Stimulated activated naive CD8-positive, alpha-beta T cell treated with anti-CD3 and anti-CD28 coated beads, Interleukin-15, amount 100 ng/mL, for 72 hours (primary cell): ENCODE results near the gene ODC1.
"Not testable (repeated sequence)": the region's sequence is repeated elsewhere in the genome, so short reads cannot be mapped to it uniquely, and the experiment has no call there.

Experiments used
- ATAC-seq: fragments of 150-1000 bp; cut with Tn5 transposase; 2 replicates; pipeline ENCODE4 v1.10.0; 2021; ENCODE audit warnings: mild to moderate bottlenecking, moderate library complexity
- DNase-seq, 2 donors: peaks; one replicate each; pipeline ENCODE4 v3.0.0; 2021 to 2022
- H3K27ac Mint-ChIP-seq, 2 donors: one replicate each; pipeline ENCODE4 v1.8.0; 2022; ENCODE audit warnings: mild to moderate bottlenecking in 2 of 2, mixed read lengths in 2 of 2, moderate library complexity in 2 of 2
- H3K27me3 Mint-ChIP-seq: one replicate; pipeline ENCODE4 v1.8.0; 2022; ENCODE audit warnings: mixed read lengths
- H3K4me1 Mint-ChIP-seq: one replicate; pipeline ENCODE4 v1.8.0; 2022; ENCODE audit warnings: mild to moderate bottlenecking, mixed read lengths
- H3K4me3 Mint-ChIP-seq, 2 donors: one replicate each; pipeline ENCODE4 v1.8.0; 2022; ENCODE audit warnings: mild to moderate bottlenecking in 2 of 2, mixed read lengths in 2 of 2, moderate library complexity in 1 of 2
- H3K9me3 Mint-ChIP-seq, 2 donors: one replicate each; pipeline ENCODE4 v1.8.0; 2022; ENCODE audit warnings: mixed read lengths in 2 of 2

The ODC1 gene

DNA sequence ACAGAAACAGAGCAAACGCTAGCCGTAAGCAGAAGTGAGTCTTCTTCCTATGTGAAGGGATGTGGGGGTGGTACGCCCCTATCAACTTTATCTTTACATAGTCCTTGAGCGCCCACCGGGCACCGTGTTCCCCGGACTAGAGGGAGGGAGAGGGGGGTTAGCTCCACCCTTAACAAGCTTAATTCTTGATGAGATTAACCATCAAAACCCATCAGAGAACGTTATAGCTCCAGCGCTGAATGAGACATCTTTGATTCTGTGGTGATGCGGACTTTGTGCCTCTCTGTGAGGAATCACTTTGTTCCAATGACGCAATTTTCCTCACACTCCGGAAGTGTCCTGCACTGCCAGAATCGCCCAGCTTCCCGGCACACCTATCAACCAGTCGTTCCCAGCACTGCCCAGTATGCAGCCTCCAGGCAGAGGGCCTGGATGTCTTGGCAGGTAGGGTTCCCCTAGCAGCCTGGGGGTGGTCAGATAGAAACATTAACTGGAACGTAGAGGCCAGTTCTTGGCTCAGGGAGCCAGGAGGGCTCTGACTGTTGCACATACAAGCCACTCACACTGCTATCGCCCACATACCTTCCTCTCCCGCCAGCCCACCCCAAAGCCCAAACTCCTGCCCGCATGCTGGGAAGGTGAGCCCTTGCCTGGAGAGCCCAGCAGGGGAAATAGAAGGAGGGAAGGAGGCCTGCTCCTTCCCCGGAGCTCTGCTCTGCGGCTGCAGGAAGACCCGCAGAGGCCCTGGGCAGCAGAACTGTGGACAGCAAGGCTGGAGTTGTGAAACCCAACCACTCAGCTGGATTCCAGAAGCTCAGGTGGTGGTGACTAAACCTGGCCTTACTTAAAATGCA lies 1.9 kb upstream of the ODC1 start:
- H3K4me1 Mint-ChIP-seq: peaks cover 52% of the 10 kb centered on the region
- H3K4me3 Mint-ChIP-seq: peak overlapping the region; percentile 86 to 87
- H3K27me3 Mint-ChIP-seq: no peaks in the 10 kb centered on the region
- H3K27ac Mint-ChIP-seq: peak overlapping the region in 1 of 2 donors; percentile 50
- H3K9me3 Mint-ChIP-seq: no peaks in the 10 kb centered on the region
- DNase-seq (no peak), ATAC-seq (no peak)

DNA sequence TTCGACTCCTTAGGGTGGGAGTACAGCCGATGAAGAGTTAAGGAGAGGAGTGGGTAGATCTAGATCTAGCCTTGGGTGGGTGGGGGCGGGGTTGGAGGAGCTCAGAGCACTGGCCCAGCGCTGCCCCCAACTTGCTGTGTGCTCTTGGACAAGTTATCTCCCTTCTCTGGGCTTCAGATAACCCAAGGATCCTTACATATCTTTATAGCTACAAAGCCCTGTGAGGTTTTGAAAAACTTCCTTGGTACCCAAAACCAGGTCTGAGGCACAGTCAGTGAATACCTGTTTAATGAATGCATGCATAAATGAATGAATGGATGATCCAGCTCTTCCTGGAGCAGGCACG lies 1.3 kb upstream of the ODC1 start:
- H3K4me1 Mint-ChIP-seq: peaks cover 59% of the 10 kb centered on the region
- ATAC-seq: no peak
- no peak for DNase-seq
- H3K9me3 Mint-ChIP-seq: no peaks in the 10 kb centered on the region
- H3K27me3 Mint-ChIP-seq: no peaks in the 10 kb centered on the region
- H3K27ac Mint-ChIP-seq: peak overlapping the region; percentile 50 to 91
- H3K4me3 Mint-ChIP-seq: peak overlapping the region; percentile 86 to 87

DNA sequence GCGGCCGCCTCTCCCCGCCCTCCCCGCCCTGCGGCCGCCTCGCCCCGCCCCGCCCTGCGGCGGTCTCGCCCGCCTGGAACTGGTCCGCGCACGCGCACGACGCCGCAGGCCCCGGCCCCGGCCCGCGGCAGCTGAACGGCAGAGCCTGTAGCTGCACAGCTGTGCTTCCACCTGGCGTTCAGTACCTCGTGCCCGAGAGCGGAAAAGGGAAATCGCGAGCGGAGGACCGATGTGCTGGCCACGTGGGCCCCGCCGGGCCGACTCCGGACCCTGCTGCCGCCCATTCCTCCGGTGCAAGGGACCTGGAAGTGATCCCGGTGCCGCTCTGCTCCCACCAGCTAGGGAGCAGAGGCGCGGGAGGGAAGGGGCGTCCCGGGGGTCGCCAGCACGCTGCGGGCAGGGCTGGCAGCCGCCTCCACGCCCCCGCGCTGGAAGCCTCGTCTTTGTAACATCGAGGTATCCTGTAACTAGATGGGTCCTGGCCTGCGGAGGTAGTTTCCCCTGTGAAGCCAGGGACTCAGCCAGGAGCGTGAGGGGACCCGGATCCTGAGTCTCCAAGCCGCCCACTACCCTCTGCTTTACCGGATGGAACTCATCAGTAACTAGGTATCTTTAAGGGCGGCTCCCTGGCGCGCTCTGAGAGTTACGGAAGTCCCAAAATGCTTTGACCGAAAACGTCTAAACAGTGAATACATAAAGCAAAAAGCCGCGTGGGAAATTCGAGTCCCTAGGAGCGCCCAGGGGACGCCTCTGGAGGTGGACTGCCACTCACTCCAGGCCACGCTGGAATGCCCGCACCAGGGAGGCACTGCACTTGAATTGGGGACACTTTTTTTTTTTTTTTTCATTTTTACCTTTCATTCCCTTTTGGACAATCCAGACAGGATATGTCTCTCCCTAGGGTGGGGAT lies 704 bp upstream of the ODC1 start:
- Mint-ChIP-seq H3K27ac (peak overlapping the region; percentile 91), H3K9me3 (no peaks in the 10 kb centered on the region), H3K4me1 (peaks cover 65% of the 10 kb centered on the region), H3K27me3 (no peaks in the 10 kb centered on the region), H3K4me3 (peak overlapping the region; percentile 86 to 87)
- DNase-seq (peak; percentile 91 to 93), ATAC-seq (peak; percentile 75)

DNA sequence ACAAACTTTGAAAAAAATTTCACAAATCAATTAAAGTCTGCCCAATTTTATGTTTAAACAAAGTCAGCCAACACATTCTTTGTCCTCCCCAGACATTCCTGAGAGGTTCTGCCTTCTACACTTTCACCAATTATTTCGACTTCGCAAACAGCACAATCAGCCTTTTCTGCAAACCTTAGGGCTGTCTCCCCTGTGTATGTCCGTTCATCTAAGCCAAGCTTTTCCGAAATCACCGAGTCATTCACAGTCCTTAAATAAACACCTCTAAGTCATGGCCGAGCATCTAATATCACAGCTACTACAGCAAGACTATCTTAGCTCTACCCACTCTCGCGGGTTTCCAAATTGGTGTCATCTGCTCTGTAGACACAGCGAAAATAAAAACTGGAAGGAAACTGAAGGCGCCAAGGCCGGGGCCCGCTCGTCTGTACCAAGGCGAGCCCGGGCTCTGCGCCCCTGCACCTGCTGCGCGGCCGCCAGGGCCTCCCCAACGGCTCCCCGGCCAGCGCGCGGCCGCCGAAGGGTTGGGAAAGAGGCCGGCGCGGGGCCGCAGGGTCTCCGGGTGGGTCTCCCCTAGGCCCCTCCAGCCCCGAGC lies 730 bp downstream of the ODC1 start:
- Mint-ChIP-seq H3K27ac (peak overlapping the region; percentile 63 to 87), H3K27me3 (no peaks in the 10 kb centered on the region), H3K4me1 (peaks cover 67% of the 10 kb centered on the region), H3K4me3 (peak overlapping the region; percentile 71 to 87), H3K9me3 (no peaks in the 10 kb centered on the region)
- peak; percentile 57 for ATAC-seq
- no peak for DNase-seq

DNA sequence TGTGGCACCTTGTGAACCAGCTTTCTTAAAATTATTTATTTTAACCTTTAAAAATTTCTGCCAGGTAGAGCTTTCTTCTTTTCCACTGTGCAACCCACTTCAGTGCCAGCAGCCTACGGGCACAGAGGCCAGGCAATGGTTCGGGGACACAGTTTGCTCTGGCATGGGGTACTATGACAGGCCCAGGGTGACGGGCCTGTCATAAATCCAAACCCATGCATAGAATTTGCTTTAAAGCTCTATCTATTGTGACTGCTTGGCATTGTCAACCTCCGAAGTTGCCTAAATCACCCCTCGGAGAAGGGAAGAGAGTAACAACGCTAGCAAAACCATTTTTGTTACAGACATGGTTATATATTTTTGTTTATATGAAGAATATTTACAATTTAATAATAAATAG lies 1.5 kb downstream of the ODC1 start:
- Mint-ChIP-seq H3K27me3 (no peaks in the 10 kb centered on the region), H3K4me3 (peak overlapping the region; percentile 39 to 87), H3K9me3 (no peaks in the 10 kb centered on the region), H3K27ac (peak overlapping the region in 1 of 2 donors; percentile 57), H3K4me1 (peaks cover 72% of the 10 kb centered on the region)
- ATAC-seq (no peak), DNase-seq (no peak)

DNA sequence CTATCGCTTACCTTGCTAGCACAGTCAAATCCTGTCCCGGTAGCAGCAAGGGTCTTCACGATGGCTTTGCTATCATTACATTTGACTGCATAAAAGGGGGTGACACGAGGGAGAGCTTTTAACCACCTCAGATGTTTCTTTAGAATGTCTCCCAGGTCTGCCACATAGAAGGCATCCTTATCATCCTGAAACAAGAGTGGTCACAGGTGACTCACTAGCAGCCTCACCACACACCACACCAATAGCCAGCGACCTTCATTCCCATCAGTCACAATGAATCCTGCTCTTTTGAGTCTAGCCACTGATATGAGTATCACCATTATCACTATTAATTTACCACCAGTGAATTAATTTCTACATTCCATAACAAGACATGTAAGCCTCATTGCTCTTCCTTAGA lies 3.7 kb downstream of the ODC1 start:
- ATAC-seq (peak; percentile 62), DNase-seq (peak; percentile 58 to 82)
- H3K4me3 Mint-ChIP-seq: peak overlapping the region; percentile 7 to 66
- H3K9me3 Mint-ChIP-seq: no peaks in the 10 kb centered on the region
- H3K27ac Mint-ChIP-seq: peak overlapping the region in 1 of 2 donors; percentile 69
- no peaks in the 10 kb centered on the region for H3K27me3 Mint-ChIP-seq
- H3K4me1 Mint-ChIP-seq: peaks cover 63% of the 10 kb centered on the region

DNA sequence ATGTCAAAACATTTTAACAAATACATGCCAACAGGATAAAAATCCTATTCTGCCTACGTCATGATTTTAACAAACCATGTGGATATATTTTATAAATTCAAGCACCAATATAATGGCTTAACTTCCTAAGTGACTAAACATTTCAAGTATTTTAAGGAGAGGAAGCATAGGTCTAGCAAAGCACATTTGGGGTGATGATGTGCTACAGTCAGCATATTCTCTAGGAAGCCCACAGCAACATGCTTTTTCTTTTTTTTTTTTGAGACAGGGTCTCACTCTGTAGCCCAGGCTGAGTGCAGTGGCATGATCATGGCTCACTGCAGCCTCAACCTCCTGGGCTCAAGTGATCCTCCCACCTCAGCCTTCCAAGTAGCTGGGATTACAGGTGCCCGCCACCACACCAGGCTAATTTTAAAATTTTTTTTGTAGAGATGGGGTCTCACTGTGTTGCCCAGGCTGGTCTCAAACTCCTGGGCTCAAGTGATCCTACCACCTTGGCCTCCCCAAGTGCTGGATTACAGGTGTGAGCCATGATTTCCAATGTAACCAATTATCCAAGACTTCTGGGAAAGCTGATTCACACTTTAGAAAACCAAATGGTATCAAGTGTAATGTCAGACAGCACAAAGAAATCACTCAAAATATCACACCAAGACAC lies 5.5 kb downstream of the ODC1 start:
- Mint-ChIP-seq H3K27ac (peak overlapping the region; percentile 63 to 90), H3K4me1 (peaks cover 57% of the 10 kb centered on the region), H3K4me3 (peak overlapping the region in 1 of 2 donors; percentile 15)
- H3K9me3 Mint-ChIP-seq, DNase-seq, ATAC-seq, H3K27me3 Mint-ChIP-seq: not testable (repeated sequence)

DNA sequence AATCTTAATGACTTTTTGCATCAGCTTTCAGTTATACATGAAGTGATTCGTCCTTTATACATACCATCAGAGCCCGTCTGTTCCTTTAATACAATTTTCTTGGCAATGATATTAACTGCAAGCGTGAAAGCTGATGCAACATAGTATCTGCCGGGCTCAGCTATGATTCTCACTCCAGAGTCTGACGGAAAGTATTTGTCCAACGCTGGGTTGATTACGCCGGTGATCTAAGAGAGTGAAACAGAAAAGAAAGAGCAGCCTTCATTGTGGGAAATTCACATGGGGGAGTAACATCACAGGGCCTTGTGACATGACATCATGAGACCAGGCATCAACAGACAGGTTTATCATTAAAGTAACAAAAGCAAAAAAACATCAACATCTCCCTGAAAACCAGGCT lies 6.2 kb downstream of the ODC1 start:
- Mint-ChIP-seq H3K27me3 (no peaks in the 10 kb centered on the region), H3K27ac (peak overlapping the region; percentile 63 to 90), H3K4me3 (peak overlapping the region; percentile 14 to 31), H3K4me1 (peaks cover 51% of the 10 kb centered on the region), H3K9me3 (no peaks in the 10 kb centered on the region)
- peak; percentile 43 for ATAC-seq
- DNase-seq: peak in 1 of 2 donors; percentile 30

DNA sequence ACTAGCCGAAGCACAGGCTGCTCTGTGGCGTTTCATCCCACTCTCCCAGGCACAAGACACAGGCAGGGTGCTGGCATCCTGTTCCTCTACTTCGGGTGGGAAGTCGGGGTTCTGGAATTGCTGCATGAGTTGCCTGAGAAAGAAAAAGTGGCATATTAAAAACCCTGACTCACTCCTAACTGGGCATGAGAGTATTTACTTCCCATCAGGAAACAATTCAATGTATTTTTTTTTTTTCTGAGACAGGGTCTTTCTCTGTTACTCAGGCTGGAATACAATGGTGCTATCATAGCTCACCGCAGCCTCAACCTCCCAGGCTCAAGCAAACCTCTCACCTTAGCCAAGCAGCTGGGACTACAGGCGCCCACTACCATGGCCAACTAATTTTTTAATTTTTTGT lies 7.4 kb downstream of the ODC1 start:
- peak overlapping the region in 1 of 2 donors; percentile 83 for H3K27ac Mint-ChIP-seq
- H3K9me3 Mint-ChIP-seq: no peaks in the 10 kb centered on the region
- H3K4me3 Mint-ChIP-seq: no peak overlapping the region
- no peak for ATAC-seq
- peaks cover 44% of the 10 kb centered on the region for H3K4me1 Mint-ChIP-seq
- no peak for DNase-seq
- no peaks in the 10 kb centered on the region for H3K27me3 Mint-ChIP-seq

DNA sequence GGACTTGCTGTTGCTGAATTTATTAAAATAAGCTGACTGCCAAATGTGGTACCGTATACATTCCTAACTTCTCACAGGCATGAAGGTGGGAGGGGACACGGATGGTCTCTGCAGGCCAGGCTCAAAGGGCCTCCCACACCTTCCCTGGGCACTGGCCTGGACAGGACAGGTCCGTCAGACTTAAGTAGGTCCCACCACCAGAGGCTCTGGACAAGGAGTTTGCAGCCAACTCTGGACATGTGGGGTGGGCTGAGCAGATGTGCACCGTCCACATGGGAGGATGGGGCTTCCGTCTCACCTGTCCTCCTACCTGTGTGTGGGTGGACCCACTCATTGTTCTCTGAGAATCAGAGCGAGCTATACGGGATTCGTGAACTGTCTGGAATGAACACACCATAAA lies 8.2 kb downstream of the ODC1 start:
- Mint-ChIP-seq H3K27me3 (no peaks in the 10 kb centered on the region), H3K4me3 (no peak overlapping the region), H3K9me3 (no peaks in the 10 kb centered on the region), H3K27ac (peak overlapping the region in 1 of 2 donors; percentile 37), H3K4me1 (peaks cover 39% of the 10 kb centered on the region)
- DNase-seq (no peak), ATAC-seq (no peak)

DNA sequence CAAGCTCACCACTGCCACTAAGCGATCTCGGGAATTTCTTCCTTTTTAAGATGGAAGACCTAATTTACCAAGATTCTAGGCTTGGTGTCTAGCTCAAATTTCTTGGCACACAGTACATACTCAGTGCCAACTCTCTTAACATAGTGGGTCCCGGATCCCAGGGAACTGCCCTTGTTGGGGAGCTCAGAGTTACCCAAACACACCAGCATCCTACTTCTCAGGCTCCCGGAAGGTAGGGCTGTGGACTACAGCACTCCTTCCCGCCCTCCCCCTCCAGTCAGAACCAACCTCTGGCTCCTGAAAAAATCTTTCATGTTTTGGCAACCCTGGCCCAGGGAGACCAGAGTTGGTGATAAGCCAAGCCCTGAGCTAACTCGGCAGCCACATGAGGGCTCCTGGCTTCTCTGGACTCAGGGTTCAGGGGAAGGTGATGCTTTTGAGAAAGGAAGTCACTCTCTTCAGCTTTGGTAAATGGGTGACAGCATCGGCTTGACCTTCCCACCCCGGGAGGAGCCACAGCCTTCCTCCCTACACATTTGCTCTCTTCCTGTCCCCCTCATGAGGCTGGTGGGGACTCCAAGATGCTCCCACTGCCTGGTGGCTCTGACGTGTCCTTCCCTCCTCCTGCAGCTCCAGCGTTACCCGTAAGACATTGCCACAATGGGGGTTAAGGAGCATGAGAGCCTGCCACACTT lies 8.8 kb downstream of the ODC1 start:
- peaks cover 37% of the 10 kb centered on the region for H3K4me1 Mint-ChIP-seq
- no peak for ATAC-seq
- H3K4me3 Mint-ChIP-seq: no peak overlapping the region
- DNase-seq: no peak
- H3K27ac Mint-ChIP-seq: peak overlapping the region in 1 of 2 donors; percentile 22
- H3K27me3 Mint-ChIP-seq: no peaks in the 10 kb centered on the region
- H3K9me3 Mint-ChIP-seq: no peaks in the 10 kb centered on the region

DNA sequence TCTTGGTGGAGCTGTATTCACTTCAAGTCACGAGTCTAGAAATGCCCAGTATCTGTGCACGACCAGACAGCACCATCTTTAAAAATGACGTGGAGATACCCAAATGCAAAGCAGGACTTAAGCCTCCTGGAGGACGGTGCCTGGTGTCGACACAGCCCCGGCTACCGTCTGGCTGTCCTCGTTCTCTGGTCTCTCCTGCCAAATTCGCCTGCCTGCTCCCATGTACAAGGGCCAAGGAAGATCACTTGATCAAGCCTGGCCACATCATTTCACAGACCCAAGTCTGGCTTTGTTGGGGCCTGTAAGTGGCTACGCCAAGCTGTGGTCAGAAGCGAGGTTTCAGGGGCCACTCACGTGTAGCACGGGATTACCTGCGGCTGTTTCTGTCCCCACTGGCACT lies 9.4 kb downstream of the ODC1 start:
- ATAC-seq (no peak), DNase-seq (no peak)
- no peak overlapping the region for H3K27ac Mint-ChIP-seq
- peaks cover 6% of the 10 kb centered on the region for H3K27me3 Mint-ChIP-seq
- H3K4me3 Mint-ChIP-seq: no peak overlapping the region
- H3K9me3 Mint-ChIP-seq: no peaks in the 10 kb centered on the region
- peaks cover 30% of the 10 kb centered on the region for H3K4me1 Mint-ChIP-seq

DNA sequence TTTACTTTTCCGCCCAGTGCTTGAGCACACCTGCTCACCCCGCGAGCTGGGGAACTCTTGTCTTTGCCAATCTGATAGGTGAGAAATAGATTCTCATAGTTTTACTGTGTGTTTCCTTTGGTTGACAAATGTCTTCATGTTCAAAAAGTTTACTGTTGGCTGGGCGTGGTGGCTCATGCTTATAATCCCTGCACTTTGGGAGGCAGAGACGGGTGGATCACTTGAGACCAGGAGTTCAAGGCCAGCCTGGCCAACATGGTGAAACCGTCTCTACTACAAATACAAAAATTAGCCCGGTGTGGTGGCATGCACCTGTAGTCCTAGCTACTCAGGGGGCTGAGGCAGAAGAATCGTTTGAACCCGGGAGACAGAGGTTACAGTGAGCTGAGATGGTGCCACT lies 10.3 kb downstream of the ODC1 start:
- H3K4me3 Mint-ChIP-seq: no peak overlapping the region
- DNase-seq: no peak
- H3K9me3 Mint-ChIP-seq: no peaks in the 10 kb centered on the region
- H3K27ac Mint-ChIP-seq: no peak overlapping the region
- H3K27me3 Mint-ChIP-seq: peaks cover 15% of the 10 kb centered on the region
- ATAC-seq: no peak
- peaks cover 29% of the 10 kb centered on the region for H3K4me1 Mint-ChIP-seq

DNA sequence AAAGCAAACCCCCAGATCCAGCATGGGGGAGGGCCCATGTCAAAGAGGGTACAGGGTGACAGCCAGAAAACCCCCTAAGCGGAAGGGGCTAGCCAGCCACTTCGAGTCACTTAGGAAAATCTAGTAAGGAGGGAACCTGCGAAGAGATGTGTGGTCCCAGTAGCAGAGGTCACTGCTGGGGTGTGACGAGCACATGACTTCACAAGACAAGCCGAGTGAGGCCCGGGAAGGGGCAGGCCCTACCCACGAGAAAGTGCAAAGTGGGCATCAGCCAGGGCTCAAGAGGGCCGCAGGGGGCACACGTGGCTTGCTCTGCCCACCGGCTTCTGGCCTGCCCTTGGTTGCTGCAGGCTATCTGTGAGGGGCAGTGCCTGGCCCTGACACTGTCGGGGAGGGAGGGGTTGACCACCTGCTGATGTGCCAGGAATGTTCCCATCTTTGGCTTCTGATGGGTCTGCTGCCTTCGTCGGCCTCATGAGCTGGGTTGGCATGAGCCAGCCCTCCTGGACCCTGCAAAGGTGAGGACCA lies 11.5 kb downstream of the ODC1 start:
- Mint-ChIP-seq H3K27me3 (peaks cover 26% of the 10 kb centered on the region), H3K27ac (no peak overlapping the region), H3K4me3 (no peak overlapping the region), H3K9me3 (no peaks in the 10 kb centered on the region), H3K4me1 (peaks cover 30% of the 10 kb centered on the region)
- ATAC-seq (no peak), DNase-seq (no peak)
